ENCODE results near the gene NCMAP. TPM values are rescaled to one million over a fixed set of nuclear protein-coding genes. Genes with fewer than 3 reads are reported as not detected.
A peak's percentile ranks its signal among the peaks of the same experiment; 100 is the strongest.

Gene NCMAP
- total RNA-seq, 2 experiments from 2014 or later = 0.11 to 0.20 TPM

DNA sequence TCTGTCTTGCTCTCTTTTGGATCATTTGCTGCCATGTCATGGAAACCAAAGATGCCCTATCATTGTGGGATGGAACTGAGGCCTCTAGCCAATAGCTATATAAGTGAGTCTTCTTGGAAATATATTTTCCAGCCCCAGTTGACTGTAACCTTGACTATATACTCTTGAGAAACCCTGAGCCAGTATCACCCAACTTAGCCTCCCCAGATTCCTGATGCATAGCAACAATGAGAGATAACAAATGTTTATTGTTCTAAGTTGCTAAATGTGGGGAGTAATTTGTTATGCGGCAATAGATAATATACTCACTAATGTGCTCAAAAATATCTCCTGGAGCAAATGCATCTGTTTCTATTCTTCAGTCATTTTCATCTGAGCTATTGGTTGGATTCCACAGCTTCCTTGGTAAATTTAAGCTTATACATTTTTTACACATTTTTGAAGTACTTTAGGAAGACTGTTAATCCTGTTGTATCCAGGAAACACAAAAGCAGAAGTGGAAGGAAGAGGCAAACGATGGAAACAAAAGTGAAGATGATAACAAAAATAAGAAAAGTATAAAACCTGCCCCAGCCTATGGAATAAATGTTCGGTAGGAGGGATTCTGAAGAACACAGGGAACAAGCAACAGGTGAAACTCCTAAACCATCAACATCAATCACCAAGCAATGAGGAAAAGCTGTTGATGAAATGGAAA is 80.9 kb downstream of the NCMAP start:
- no peak overlapping the region for H3K4me3 Mint-ChIP-seq
- no peaks in the 10 kb centered on the region for H3K9me3 Mint-ChIP-seq
- ChIA-PET CTCF (interaction anchor here (0.6 to 4.8 kb wide), 10 partner anchors 14 to 438 kb away, joined by 3 to 33 read pairs (median 8); partner anchors contain the start of gene NIPAL3), POLR2A (interaction anchor here (0.6 to 0.9 kb wide), 2 partner anchors 150 to 221 kb away, joined by 3 read pairs; partner anchors contain the start of gene NIPAL3)
- ATAC-seq (no peak), DNase-seq (no peak)
- no peak overlapping the region for H3K27ac Mint-ChIP-seq
- H3K4me1 Mint-ChIP-seq (ENCODE audit: low read depth) = peaks cover 16% of the 10 kb centered on the region
- intact Hi-C loops (cut with micrococcal nuclease) = loop anchor here (5.0 to 10.0 kb wide), 2 partner anchors 92 to 225 kb away; partner anchors contain the start of gene STPG1
- TF ChIP-seq, protein P1, sequence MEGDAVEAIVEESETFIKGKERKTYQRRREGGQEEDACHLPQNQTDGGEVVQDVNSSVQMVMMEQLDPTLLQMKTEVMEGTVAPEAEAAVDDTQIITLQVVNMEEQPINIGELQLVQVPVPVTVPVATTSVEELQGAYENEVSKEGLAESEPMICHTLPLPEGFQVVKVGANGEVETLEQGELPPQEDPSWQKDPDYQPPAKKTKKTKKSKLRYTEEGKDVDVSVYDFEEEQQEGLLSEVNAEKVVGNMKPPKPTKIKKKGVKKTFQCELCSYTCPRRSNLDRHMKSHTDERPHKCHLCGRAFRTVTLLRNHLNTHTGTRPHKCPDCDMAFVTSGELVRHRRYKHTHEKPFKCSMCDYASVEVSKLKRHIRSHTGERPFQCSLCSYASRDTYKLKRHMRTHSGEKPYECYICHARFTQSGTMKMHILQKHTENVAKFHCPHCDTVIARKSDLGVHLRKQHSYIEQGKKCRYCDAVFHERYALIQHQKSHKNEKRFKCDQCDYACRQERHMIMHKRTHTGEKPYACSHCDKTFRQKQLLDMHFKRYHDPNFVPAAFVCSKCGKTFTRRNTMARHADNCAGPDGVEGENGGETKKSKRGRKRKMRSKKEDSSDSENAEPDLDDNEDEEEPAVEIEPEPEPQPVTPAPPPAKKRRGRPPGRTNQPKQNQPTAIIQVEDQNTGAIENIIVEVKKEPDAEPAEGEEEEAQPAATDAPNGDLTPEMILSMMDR (IDR thresholded peaks at IDR 0.05) = no peak
- H3K27me3 Mint-ChIP-seq = no peaks in the 10 kb centered on the region
- no peaks in the 10 kb centered on the region for H3K36me3 Mint-ChIP-seq (ENCODE audit: low read depth)

DNA sequence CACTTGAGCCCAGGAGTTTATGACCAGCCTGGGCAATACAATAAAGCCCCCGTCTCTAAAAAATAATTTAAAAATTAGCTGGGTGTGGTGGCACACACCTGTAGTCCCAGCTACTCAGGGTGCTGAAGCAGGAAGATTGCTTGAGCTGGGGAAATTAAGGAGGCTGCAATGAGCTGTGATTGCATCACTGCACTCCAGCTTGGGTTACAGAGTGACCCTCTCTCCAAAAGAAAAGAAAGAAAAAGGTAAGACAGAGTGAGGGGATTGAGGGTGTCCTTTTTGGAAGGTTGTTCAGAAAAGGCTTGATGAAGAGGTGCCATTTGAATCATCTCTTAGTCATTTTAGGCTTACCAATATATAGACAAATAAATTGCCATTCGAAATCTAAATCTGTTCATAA is 83.2 kb downstream of the NCMAP start:
- no peak for DNase-seq
- POLR2A ChIA-PET = interaction anchor here (0.9 kb wide), 1 partner anchor 226 kb away, joined by 3 read pairs; the partner anchor contains the start of gene STPG1
- peaks cover 6% of the 10 kb centered on the region for H3K36me3 Mint-ChIP-seq (ENCODE audit: low read depth)
- intact Hi-C loops (cut with micrococcal nuclease) = loop anchor here (5.0 to 10.0 kb wide), 2 partner anchors 94 to 227 kb away; partner anchors contain the start of gene STPG1
- no peaks in the 10 kb centered on the region for H3K9me3 Mint-ChIP-seq
- ATAC-seq = no peak
- peaks cover 16% of the 10 kb centered on the region for H3K4me1 Mint-ChIP-seq (ENCODE audit: low read depth)
- H3K4me3 Mint-ChIP-seq = no peak overlapping the region
- TF ChIP-seq, protein P1 (IDR thresholded peaks at IDR 0.05) = no peak
- no peak overlapping the region for H3K27ac Mint-ChIP-seq
- no peaks in the 10 kb centered on the region for H3K27me3 Mint-ChIP-seq
- CTCF ChIA-PET = interaction anchor here (3.4 to 3.8 kb wide), 2 partner anchors 52 to 437 kb away, joined by 16 to 17 read pairs; no protein-coding TSS in a partner anchor

DNA sequence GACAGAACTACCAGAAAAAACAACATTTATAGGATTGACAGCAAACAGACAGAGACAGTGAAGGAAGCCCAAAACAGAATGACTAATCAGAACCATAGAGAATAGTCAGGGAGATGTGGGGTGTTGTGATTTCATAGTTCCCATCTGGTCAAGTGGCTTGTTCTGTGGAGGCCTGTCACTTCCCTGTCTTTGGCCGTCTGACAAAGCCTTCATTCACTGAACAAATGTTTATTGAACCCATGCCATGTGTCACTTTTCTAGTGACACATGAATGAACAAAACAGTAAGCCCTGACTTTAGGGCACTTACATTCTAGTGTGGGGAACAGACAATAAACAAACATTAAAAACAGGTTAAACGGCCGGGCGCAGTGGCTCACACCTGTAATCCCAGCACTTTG is 84.0 kb downstream of the NCMAP start:
- Mint-ChIP-seq H3K4me1 (ENCODE audit: low read depth) (peaks cover 23% of the 10 kb centered on the region), H3K36me3 (ENCODE audit: low read depth) (peaks cover 14% of the 10 kb centered on the region), H3K9me3 (no peaks in the 10 kb centered on the region), H3K27me3 (no peaks in the 10 kb centered on the region), H3K27ac (peak overlapping the region; percentile 6), H3K4me3 (no peak overlapping the region)
- DNase-seq (no peak), ATAC-seq (no peak)
- TF ChIP-seq, protein P1 (IDR thresholded peaks at IDR 0.05) = no peak
- POLR2A ChIA-PET = interaction anchor here (0.9 kb wide), 1 partner anchor 227 kb away, joined by 3 read pairs; the partner anchor contains the start of gene STPG1
- CTCF ChIA-PET = interaction anchor here (3.0 to 3.8 kb wide), 2 partner anchors 52 to 248 kb away, joined by 9 to 17 read pairs; no protein-coding TSS in a partner anchor
- intact Hi-C loops (cut with micrococcal nuclease) = loop anchor here (5.0 to 10.0 kb wide), 2 partner anchors 95 to 228 kb away; partner anchors contain the start of gene STPG1

DNA sequence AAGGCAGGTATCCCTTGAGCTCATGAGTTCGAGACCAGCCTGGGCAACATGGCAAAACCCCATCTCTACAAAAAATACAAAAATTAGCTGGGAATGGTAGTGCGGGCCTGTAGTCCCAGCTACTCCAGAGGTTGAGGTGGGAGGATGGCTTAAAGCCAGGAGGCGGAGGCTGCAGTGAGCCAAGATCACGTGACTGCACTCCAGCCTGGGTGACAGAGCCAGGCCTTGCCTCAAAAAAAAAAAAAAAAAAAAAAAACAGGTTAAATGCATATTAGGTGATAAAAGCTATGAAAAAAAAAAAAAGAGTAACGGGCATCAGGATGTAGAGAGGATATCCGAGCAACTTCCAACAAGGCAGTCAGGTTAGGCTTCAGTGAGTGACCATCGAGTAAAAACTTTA is 84.4 kb downstream of the NCMAP start:
- TF ChIP-seq, protein P1 (IDR thresholded peaks at IDR 0.05) = no peak
- Mint-ChIP-seq H3K4me3 (no peak overlapping the region), H3K4me1 (ENCODE audit: low read depth) (peaks cover 26% of the 10 kb centered on the region), H3K27ac (no peak overlapping the region), H3K27me3 (no peaks in the 10 kb centered on the region), H3K36me3 (ENCODE audit: low read depth) (peaks cover 18% of the 10 kb centered on the region), H3K9me3 (no peaks in the 10 kb centered on the region)
- DNase-seq = no peak
- POLR2A ChIA-PET = no interaction called here
- no peak for ATAC-seq
- CTCF ChIA-PET = interaction anchor here (3.0 kb wide), 1 partner anchor 249 kb away, joined by 9 read pairs; no protein-coding TSS in a partner anchor
- intact Hi-C loops (cut with micrococcal nuclease) = no loop called here

Measured in activated CD8-positive, alpha-beta T cell treated with anti-CD3 and anti-CD28 coated beads for 36 hours (primary cell).